ENCODE data around the gene SEMA5A. TPM values are rescaled to one million over a fixed set of nuclear protein-coding genes. Genes with fewer than 3 reads are reported as not detected.

Gene SEMA5A
- total RNA-seq, 1 experiment from 2014 or later: 9.3 TPM

DNA sequence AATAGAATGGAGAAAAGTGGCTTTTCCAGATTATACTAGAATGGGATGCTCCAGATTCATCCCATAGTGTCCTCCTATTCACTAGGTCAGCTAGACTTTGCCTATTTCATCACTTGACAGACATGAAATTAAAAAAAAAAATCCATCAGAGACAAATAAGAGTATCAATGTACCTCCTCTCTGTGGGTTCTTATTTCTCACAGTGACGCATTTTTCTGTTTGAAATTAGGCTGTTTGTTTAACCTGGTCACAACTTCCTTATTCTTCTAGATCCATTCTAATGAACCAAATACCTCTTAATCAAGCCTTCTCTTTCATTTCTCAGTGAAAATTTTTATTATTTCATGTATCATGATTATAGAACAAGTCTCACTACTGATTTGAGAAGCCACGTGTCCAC is 305.4 kb downstream of the SEMA5A start (continued):
- no peak for TF ChIP-seq TEAD1 (CRISPR knock-in tag; IDR thresholded peaks at IDR 0.05)

DNA sequence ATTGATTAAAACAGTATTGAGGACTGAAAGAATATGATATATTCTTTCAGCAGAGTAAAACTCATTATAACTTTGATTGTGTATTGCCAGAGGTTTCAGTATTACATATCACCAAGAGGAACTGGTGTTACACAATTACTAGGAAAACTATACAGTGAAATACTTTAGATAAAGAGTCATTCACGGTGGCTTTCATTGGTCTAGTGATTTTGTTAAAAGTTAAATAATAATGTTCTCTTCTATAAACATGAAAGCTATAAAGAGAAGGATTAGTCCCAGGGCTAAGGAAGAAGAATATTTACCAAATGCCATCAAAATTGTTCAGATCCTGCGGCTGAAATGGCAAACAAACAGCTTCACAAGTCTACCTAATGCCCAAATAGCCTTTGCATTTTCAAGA is 306.2 kb downstream of the SEMA5A start:
- no peak for ATAC-seq
- Mint-ChIP-seq H3K27ac (no peak overlapping the region), H3K4me1 (no peaks in the 10 kb centered on the region), H3K36me3 (no peaks in the 10 kb centered on the region), H3K9me3 (no peaks in the 10 kb centered on the region), H3K4me3 (no peak overlapping the region), H3K27me3 (ENCODE audit: low read depth) (no peaks in the 10 kb centered on the region)
- CTCF ChIA-PET: no interaction called here
- no peak for TF ChIP-seq NR1H2 (CRISPR knock-in tag; IDR thresholded peaks at IDR 0.05)
- no peak for TF ChIP-seq ZNF396 (CRISPR knock-in tag; IDR thresholded peaks at IDR 0.05; ENCODE audit: borderline replicate concordance)
- no peak for TF ChIP-seq ELF4 (CRISPR knock-in tag; IDR thresholded peaks at IDR 0.05; ENCODE audit: low read depth)
- TF ChIP-seq, protein P1, sequence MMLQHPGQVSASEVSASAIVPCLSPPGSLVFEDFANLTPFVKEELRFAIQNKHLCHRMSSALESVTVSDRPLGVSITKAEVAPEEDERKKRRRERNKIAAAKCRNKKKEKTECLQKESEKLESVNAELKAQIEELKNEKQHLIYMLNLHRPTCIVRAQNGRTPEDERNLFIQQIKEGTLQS (CRISPR knock-in tag; conservative IDR thresholded peaks at IDR 0.05): no peak
- TF ChIP-seq ZBTB21 (CRISPR knock-in tag; IDR thresholded peaks at IDR 0.05; ENCODE audit: borderline replicate concordance): no peak
- TF ChIP-seq, protein P2, sequence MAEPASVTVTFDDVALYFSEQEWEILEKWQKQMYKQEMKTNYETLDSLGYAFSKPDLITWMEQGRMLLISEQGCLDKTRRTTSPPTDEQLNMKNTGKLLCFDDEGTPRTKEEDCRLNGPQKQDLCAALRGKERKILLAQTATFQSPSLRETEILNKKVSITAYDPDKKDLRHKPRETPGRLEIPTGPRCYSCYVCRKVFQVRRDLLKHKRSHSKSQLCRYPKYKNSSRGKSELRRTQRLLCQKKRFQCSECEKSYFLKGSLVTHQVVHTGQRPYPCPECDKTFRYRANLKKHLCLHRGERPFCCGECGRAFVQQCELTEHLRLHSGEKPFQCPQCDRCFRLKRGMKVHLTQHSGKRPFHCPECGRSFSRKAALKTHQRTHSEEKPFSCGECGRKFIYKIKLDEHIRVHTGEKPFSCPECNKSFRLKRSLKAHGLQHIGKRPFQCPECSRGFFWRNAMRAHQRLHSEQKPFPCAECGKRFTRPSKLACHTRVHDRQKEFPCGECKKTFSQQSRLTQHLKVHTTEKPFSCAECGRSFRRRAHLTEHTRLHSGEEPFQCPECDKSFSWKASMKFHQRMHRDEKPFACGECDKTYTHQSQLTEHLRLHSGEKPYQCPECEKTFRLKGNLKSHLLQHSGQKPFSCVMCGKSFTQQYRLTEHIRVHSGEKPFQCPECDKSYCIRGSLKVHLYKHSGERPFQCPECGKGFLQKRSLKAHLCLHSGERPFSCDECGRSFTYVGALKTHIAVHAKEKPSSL (CRISPR knock-in tag; conservative IDR thresholded peaks at IDR 0.05): no peak
- TF ChIP-seq, protein P3, sequence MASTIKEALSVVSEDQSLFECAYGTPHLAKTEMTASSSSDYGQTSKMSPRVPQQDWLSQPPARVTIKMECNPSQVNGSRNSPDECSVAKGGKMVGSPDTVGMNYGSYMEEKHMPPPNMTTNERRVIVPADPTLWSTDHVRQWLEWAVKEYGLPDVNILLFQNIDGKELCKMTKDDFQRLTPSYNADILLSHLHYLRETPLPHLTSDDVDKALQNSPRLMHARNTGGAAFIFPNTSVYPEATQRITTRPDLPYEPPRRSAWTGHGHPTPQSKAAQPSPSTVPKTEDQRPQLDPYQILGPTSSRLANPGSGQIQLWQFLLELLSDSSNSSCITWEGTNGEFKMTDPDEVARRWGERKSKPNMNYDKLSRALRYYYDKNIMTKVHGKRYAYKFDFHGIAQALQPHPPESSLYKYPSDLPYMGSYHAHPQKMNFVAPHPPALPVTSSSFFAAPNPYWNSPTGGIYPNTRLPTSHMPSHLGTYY (CRISPR knock-in tag; IDR thresholded peaks at IDR 0.05): no peak
- TF ChIP-seq ZNF219 (CRISPR knock-in tag; IDR thresholded peaks at IDR 0.05; ENCODE audit: borderline replicate concordance): no peak
- no peak for TF ChIP-seq RORB (CRISPR knock-in tag; IDR thresholded peaks at IDR 0.05)
- TF ChIP-seq RELA (CRISPR knock-in tag; IDR thresholded peaks at IDR 0.05; ENCODE audit: borderline replicate concordance): no peak
- no peak for TF ChIP-seq OVOL2 (CRISPR knock-in tag; IDR thresholded peaks at IDR 0.05; ENCODE audit: borderline replicate concordance)
- TF ChIP-seq, protein P4, sequence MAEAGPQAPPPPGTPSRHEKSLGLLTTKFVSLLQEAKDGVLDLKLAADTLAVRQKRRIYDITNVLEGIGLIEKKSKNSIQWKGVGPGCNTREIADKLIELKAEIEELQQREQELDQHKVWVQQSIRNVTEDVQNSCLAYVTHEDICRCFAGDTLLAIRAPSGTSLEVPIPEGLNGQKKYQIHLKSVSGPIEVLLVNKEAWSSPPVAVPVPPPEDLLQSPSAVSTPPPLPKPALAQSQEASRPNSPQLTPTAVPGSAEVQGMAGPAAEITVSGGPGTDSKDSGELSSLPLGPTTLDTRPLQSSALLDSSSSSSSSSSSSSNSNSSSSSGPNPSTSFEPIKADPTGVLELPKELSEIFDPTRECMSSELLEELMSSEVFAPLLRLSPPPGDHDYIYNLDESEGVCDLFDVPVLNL (CRISPR knock-in tag; IDR thresholded peaks at IDR 0.05; ENCODE audit: borderline replicate concordance, low read depth): no peak
- no peak for TF ChIP-seq IRF2 (CRISPR knock-in tag; IDR thresholded peaks at IDR 0.05; ENCODE audit: borderline replicate concordance, low read depth)
- TF ChIP-seq, protein P5, sequence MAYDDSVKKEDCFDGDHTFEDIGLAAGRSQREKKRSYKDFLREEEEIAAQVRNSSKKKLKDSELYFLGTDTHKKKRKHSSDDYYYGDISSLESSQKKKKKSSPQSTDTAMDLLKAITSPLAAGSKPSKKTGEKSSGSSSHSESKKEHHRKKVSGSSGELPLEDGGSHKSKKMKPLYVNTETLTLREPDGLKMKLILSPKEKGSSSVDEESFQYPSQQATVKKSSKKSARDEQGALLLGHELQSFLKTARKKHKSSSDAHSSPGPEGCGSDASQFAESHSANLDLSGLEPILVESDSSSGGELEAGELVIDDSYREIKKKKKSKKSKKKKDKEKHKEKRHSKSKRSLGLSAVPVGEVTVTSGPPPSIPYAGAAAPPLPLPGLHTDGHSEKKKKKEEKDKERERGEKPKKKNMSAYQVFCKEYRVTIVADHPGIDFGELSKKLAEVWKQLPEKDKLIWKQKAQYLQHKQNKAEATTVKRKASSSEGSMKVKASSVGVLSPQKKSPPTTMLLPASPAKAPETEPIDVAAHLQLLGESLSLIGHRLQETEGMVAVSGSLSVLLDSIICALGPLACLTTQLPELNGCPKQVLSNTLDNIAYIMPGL (CRISPR knock-in tag; IDR thresholded peaks at IDR 0.05): no peak
- TF ChIP-seq TEAD4 (CRISPR knock-in tag; IDR thresholded peaks at IDR 0.05): no peak
- TF ChIP-seq, protein P6, sequence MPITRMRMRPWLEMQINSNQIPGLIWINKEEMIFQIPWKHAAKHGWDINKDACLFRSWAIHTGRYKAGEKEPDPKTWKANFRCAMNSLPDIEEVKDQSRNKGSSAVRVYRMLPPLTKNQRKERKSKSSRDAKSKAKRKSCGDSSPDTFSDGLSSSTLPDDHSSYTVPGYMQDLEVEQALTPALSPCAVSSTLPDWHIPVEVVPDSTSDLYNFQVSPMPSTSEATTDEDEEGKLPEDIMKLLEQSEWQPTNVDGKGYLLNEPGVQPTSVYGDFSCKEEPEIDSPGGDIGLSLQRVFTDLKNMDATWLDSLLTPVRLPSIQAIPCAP (CRISPR knock-in tag; IDR thresholded peaks at IDR 0.05): no peak
- TF ChIP-seq, protein P7, sequence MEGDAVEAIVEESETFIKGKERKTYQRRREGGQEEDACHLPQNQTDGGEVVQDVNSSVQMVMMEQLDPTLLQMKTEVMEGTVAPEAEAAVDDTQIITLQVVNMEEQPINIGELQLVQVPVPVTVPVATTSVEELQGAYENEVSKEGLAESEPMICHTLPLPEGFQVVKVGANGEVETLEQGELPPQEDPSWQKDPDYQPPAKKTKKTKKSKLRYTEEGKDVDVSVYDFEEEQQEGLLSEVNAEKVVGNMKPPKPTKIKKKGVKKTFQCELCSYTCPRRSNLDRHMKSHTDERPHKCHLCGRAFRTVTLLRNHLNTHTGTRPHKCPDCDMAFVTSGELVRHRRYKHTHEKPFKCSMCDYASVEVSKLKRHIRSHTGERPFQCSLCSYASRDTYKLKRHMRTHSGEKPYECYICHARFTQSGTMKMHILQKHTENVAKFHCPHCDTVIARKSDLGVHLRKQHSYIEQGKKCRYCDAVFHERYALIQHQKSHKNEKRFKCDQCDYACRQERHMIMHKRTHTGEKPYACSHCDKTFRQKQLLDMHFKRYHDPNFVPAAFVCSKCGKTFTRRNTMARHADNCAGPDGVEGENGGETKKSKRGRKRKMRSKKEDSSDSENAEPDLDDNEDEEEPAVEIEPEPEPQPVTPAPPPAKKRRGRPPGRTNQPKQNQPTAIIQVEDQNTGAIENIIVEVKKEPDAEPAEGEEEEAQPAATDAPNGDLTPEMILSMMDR (IDR thresholded peaks at IDR 0.05): no peak
- no peak for DNase-seq (ENCODE audit: low spot score)
- POLR2A ChIA-PET: no interaction called here

Data from WTC11 (cell line).